Dedifferentiated amniotic fluid mesenchymal stem cell (primary cell): ENCODE results near the gene ZFHX3.
A peak's percentile ranks its signal among the peaks of the same experiment; 100 is the strongest.

Experiments
- DNase-seq: peaks from one replicate; pipeline ENCODE4 v3.0.0-alpha.2; 2016; ENCODE audit errors: extremely low spot score

The ZFHX3 gene

GRCh38 chr16:72934636-72935403 lies 113.1 kb downstream of the ZFHX3 start:
- no peak for DNase-seq

GRCh38 chr16:72932677-72933335 lies 115.1 kb downstream of the ZFHX3 start:
- DNase-seq = no peak

- no peak for DNase-seq
Measured at GRCh38 chr16:72932050-72932449, 115.9 kb downstream of the ZFHX3 start.

- no peak for DNase-seq
Measured at GRCh38 chr16:72930396-72930795, 117.5 kb downstream of the ZFHX3 start.

DNA sequence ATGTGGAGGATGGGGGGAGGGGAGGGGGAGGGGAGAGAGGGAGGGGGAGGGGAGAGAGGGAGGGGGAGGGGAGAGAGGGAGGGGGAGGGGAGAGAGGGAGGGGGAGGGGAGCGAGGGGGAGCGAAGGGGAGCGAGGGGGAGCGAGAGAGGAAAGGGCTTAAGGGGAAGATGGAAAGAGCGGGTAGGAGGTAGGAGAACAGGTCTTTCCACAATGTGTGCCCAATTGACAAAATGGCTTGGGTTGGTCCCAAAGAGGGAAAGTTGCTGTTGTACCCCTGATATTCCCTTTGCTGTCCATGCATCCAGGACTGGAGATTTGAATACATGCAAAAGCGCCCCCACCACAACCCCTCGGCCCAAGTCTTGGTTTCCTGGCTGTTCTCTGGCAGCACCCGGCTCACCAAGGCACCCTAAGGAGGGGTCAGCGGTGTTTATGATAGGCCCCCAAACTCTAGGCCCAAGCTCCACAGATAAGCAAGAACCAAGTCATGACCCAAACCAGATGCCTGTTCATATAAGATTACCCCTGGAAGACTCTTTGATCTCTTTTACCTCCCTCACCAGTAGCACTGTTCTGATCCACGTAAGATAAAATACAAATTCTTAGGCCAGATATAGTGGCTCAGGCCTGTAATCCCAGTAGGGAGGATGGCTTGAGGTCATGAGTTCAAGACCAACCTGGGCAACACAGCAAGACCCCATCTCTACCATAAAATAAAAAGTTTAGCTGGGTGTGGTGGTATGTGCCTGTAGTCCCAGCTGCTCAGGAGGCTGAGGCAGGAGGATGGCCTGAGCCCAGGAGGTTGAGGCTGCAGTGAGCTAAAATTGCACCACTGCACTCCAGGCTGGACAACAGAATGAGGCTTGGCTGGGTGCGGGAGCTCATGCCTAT lies 119.6 kb downstream of the ZFHX3 start:
- no peak for DNase-seq

DNA sequence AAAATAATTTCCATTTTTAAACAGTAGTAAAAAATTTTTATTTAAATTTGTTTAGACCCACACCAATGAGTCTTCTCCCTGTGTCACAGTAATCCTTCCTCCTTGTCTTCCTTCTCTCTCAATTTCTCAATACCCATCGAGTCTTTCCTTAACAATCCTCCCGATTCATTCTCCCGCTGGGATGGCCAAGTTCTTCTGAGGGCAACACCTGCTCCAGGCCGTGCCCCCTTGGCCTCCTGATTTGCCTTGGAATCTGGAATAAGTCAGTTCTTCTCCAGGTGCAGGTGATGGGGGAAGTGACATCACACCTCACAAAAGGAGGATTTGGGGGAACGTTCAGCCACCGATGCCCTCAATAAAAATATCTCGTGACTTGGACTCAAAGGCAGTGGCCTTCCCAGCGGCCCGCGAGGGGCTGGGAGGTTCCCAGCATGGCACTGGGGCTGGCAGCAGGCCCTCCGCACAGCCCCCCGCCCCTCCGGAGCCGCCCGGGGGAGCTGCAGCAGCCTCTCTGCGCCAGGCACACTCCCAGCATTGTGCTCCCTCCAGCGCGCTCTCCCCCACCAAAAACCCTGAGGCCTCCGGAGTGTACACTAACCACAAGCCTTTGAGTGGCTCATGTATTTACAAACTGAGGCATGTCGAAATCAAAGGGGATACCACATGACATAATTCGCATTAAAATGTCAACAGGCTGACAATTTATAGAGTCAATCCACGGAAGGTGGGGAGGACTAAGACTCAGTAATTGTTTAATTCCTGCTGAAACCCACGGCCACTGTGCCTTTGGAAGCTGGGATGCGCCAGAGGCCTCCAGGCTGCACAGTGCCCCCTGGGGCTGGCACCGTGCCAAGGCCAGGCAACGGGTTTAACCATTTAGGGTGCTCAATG lies 120.5 kb downstream of the ZFHX3 start:
- no peak for DNase-seq

GRCh38 chr16:72926177-72927070 lies 121.5 kb downstream of the ZFHX3 start:
- DNase-seq = no peak

DNA sequence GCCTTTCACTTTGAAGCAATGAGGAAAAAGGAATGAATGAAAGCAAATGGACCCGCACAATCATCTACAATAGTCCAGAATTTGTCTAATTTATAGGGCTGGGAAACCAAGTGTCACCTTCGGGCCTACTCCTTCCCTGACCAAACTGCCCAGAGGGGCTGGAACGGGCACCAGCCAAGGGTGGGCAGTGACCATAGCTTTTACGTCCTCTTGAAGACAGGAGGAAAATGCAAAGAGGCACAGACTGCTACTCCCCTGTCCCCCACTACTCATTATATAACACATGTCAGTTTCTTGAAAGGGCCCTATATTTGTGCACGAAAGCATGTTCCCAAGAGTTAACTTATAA lies 122.3 kb downstream of the ZFHX3 start:
- DNase-seq = no peak

GRCh38 chr16:72924927-72925630 lies 122.8 kb downstream of the ZFHX3 start:
- no peak for DNase-seq

- no peak for DNase-seq
Measured at GRCh38 chr16:72924537-72924926, 123.4 kb downstream of the ZFHX3 start.

DNA sequence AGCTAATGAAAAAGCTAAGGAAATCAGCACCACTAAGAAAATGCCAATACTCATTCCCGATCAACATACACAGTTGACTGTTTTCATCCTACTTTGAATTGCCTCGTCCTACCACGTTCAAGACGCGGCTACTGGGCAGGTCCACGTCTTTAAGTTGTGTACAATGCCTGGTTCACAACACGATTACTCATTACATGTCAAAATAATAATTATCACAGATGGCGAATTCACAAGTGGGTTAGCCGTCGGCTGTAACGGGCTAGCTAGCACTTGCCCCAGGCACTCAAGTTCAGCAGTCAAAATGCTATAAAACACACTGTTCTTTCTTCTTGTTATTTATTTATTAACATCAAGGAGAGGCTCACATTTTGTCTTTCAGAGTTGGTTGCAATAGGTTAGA lies 124.2 kb downstream of the ZFHX3 start:
- no peak for DNase-seq

DNA sequence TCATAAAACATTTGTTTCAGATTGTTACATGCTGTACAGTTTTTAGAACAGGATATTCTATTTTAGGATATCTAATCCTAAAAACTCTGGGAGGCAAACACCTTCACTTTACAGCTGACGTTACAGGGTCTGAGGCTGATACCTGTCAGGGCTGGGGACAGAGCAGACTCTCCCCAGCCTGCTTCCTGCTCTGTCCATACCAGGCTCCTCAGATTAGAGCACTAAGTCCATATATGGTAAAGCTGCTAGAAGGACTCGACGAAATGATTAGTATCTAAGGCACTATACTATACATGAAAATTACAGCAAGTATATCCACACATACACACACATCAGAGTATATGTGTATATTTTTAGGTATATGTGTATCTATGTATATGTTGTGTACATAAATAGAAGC lies 125.2 kb downstream of the ZFHX3 start:
- no peak for DNase-seq

- DNase-seq = peak; percentile 31
Measured at GRCh38 chr16:72921620-72922019, 126.3 kb downstream of the ZFHX3 start.

GRCh38 chr16:72921106-72921505 lies 126.8 kb downstream of the ZFHX3 start:
- no peak for DNase-seq

- no peak for DNase-seq
Measured at GRCh38 chr16:72917051-72917450, 130.9 kb downstream of the ZFHX3 start.

- DNase-seq = no peak
Measured at GRCh38 chr16:72915331-72915730, 132.6 kb downstream of the ZFHX3 start.

DNA sequence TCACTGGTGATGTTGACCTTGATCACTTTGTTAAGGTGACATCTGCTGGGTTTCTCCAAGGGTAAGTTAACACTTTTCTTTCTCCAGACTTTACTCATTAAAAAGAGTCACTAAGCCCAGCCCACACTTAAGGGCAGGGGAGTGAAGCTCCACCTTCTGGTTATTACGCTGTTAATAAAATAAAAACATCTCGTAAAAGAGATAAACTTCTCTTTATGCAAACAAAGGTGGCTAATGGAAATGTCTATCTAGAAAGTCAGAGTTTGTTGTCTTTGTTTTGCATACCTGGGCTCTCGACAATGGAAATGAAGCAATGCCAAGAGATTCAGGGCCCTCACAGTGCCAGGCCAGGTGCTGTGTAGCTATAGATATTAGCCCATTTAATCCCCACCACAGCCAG lies 134.4 kb downstream of the ZFHX3 start:
- no peak for DNase-seq

DNA sequence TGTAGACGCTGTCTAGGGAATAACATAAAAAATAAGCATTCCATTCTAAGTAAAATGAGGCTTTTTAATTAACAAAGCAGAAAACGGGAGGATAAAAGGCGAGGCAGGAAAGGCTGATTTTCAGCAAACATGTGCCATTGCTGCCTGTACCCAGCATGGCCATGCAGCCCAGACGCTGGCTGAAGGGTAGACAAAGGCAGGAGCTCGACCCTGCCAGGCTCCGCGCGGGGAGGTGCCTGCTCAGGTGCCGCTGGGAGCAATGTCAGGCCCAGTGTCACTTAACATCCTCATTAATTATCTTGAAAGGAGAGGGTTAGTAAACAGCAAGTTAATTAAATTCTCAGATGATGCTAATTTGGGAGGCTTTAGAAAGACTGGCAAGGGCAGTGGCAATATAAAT lies 136.0 kb downstream of the ZFHX3 start:
- no peak for DNase-seq

DNA sequence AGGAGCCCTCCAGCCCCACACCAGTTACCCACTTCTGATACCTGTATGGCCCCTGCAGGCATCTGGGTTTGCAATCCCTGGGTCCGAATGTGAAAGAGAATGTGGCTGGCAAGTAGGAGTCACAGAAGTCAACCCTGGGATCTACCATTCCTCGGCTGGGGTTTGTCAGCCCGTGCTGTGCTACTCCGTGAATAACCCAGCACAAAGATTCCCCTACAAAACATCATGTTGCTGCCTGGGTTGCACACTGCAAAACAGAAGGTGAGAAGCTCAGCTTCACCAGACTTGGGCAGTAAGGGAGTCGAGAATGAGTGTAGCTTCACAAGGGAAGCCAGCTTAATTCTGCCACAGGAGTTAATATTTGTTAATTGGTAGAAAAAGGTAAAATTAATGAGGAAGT lies 137.1 kb downstream of the ZFHX3 start:
- no peak for DNase-seq

DNA sequence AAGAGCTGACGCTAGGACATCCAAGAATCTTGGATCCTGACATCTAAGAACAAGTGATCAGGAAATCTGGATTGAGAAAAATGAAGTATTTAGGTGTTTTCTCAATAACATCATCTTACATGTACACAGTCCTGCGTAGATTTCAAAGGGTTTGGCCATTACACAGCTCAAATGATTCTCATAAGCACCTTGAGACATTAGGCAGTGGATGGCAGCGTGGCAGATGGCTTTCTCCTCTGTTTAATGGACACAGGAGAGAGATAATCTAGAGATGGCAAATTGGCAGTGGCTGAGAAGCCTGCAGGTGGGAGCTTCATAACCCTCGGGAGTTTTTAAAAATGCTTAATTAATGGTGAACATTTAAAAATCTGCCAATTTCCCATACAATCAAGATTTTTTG lies 137.5 kb downstream of the ZFHX3 start:
- no peak for DNase-seq
